Measurements from ENCODE around the gene KIAA0753. TPM values are rescaled to one million over a fixed set of nuclear protein-coding genes. Genes with fewer than 3 reads are reported as not detected.

The KIAA0753 gene
- total RNA-seq, 1 experiment from 2014 or later = 6.9 TPM

DNA sequence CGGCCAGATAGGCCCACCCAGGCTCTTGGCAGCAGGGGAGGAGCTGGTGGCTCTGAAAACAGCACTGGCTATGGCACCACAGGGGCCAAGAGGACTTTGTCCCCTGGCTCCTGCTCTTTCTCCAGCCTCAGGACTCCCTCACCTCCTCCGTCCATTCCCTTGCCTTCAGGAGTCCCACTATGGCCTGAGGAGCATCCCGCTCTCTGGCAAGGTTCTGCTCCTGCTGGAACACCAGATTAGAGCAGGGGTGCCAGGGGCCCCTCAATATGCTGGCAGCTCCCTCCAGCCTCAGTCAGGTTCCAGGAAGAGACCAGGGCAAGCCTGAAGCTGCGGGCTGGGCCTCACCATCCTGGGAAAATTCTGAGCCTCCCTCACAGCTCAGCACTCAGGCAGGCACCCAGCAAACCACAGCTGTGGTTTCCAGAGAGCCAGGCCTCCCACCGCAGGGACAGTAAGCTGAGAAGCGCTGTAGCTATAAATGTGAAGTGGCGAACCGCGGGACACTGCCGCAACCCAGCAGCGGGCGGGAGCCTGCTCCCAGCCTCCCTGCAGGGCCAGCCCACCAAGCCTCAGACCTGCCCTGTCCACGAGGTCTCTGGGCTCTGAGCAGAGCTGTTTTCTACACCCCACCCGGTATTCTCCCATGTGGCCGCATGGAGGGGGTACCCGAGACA lies 36.8 kb upstream of the KIAA0753 start:
- Histone ChIP-seq H3K4me3 (ENCODE audit: low read length) (no peak overlapping the region), H3K9me2 (replicated peaks; ENCODE audit: low read length) (no peaks in the 10 kb centered on the region), H4K20me1 (ENCODE audit: low read length) (no peaks in the 10 kb centered on the region), H3K36me3 (ENCODE audit: low read depth, low read length) (no peaks in the 10 kb centered on the region), H3F3A (ENCODE audit: low read length, unreplicated experiment) (no peaks in the 10 kb centered on the region), H3K4me1 (ENCODE audit: insufficient read depth, low read length) (peaks cover 19% of the 10 kb centered on the region), H3K79me2 (ENCODE audit: low read length) (no peaks in the 10 kb centered on the region), H3K4me2 (ENCODE audit: low read length) (no peak overlapping the region), H3K27me3 (ENCODE audit: low read length) (no peaks in the 10 kb centered on the region), H3K9me3 (ENCODE audit: low read length) (no peaks in the 10 kb centered on the region), H3K27ac (ENCODE audit: low read length) (no peak overlapping the region), H3K9ac (ENCODE audit: low read length) (no peak overlapping the region), H2AFZ (ENCODE audit: low read length) (no peak overlapping the region)
- ATAC-seq (no peak), DNase-seq (no peak)
- no TSS peak for BruUV-seq (replicated peaks)
- TF ChIP-seq, protein P1, sequence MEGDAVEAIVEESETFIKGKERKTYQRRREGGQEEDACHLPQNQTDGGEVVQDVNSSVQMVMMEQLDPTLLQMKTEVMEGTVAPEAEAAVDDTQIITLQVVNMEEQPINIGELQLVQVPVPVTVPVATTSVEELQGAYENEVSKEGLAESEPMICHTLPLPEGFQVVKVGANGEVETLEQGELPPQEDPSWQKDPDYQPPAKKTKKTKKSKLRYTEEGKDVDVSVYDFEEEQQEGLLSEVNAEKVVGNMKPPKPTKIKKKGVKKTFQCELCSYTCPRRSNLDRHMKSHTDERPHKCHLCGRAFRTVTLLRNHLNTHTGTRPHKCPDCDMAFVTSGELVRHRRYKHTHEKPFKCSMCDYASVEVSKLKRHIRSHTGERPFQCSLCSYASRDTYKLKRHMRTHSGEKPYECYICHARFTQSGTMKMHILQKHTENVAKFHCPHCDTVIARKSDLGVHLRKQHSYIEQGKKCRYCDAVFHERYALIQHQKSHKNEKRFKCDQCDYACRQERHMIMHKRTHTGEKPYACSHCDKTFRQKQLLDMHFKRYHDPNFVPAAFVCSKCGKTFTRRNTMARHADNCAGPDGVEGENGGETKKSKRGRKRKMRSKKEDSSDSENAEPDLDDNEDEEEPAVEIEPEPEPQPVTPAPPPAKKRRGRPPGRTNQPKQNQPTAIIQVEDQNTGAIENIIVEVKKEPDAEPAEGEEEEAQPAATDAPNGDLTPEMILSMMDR (conservative IDR thresholded peaks at IDR 0.05; ENCODE audit: low read depth, low read length) = no peak
- no peak for TF ChIP-seq EZH2phosphoT487 (IDR thresholded peaks at IDR 0.05; ENCODE audit: borderline replicate concordance, low read length)
- no peak for TF ChIP-seq EZH2 (IDR thresholded peaks at IDR 0.05; ENCODE audit: low read length, unreplicated experiment)
- ChIA-PET CTCF (interaction anchor here (0.6 kb wide), 1 partner anchor 119 kb away, joined by 3 read pairs; no protein-coding TSS in a partner anchor), POLR2A (ENCODE audit: unreplicated experiment) (no interaction called here)
- intact Hi-C loops (cut with micrococcal nuclease) = no loop called here

DNA sequence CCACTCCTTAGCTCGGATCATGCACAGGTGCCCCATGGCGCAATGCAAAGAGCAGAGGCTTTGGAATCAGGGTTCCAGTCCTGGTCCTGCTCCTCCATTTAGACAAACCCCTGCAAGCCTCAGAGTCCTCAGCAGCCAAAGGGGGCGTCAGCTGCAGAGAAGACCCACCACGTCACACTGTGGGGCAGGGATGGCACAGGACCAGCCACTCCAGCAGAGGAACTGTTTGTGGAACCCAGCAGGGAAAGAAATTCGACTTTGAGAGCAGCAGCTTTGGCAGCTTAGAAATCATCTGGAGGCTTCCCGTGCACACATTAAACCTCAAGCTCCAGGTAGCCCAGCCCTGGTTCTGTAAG lies 36.3 kb upstream of the KIAA0753 start:
- Histone ChIP-seq H3K9me2 (replicated peaks; ENCODE audit: low read length) (no peaks in the 10 kb centered on the region), H4K20me1 (ENCODE audit: low read length) (no peaks in the 10 kb centered on the region), H3K9ac (ENCODE audit: low read length) (no peak overlapping the region), H3K4me2 (ENCODE audit: low read length) (no peak overlapping the region), H3K27me3 (ENCODE audit: low read length) (no peaks in the 10 kb centered on the region), H3K27ac (ENCODE audit: low read length) (no peak overlapping the region), H3K79me2 (ENCODE audit: low read length) (no peaks in the 10 kb centered on the region), H3F3A (ENCODE audit: low read length, unreplicated experiment) (no peaks in the 10 kb centered on the region), H3K4me1 (ENCODE audit: insufficient read depth, low read length) (peaks cover 19% of the 10 kb centered on the region), H3K4me3 (ENCODE audit: low read length) (no peak overlapping the region), H3K36me3 (ENCODE audit: low read depth, low read length) (no peaks in the 10 kb centered on the region), H2AFZ (ENCODE audit: low read length) (no peak overlapping the region), H3K9me3 (ENCODE audit: low read length) (no peaks in the 10 kb centered on the region)
- no peak for ATAC-seq
- ChIA-PET POLR2A (ENCODE audit: unreplicated experiment) (no interaction called here), CTCF (no interaction called here)
- no TSS peak for BruUV-seq (replicated peaks)
- intact Hi-C loops (cut with micrococcal nuclease) = no loop called here
- TF ChIP-seq, protein P1 (conservative IDR thresholded peaks at IDR 0.05; ENCODE audit: low read depth, low read length) = no peak
- no peak for TF ChIP-seq EZH2 (IDR thresholded peaks at IDR 0.05; ENCODE audit: low read length, unreplicated experiment)
- DNase-seq = no peak

- no peaks in the 10 kb centered on the region for H3K79me2 ChIP-seq (ENCODE audit: low read length)
- no peaks in the 10 kb centered on the region for H4K20me1 ChIP-seq (ENCODE audit: low read length)
- H2AFZ ChIP-seq (ENCODE audit: low read length) = no peak overlapping the region
- peaks cover 33% of the 10 kb centered on the region for H3K4me1 ChIP-seq (ENCODE audit: insufficient read depth, low read length)
- ATAC-seq (no peak), DNase-seq (no peak)
- no peaks in the 10 kb centered on the region for H3F3A ChIP-seq (ENCODE audit: low read length, unreplicated experiment)
- POLR2A ChIA-PET (ENCODE audit: unreplicated experiment) = no interaction called here
- no peak overlapping the region for H3K27ac ChIP-seq (ENCODE audit: low read length)
- no peak overlapping the region for H3K9ac ChIP-seq (ENCODE audit: low read length)
- BruUV-seq (replicated peaks) = no TSS peak
- H3K4me3 ChIP-seq (ENCODE audit: low read length) = no peak overlapping the region
- TF ChIP-seq, protein P1 (conservative IDR thresholded peaks at IDR 0.05; ENCODE audit: low read depth, low read length) = no peak
- TF ChIP-seq EZH2 (IDR thresholded peaks at IDR 0.05; ENCODE audit: low read length, unreplicated experiment) = no peak
- no peak for TF ChIP-seq EZH2phosphoT487 (IDR thresholded peaks at IDR 0.05; ENCODE audit: borderline replicate concordance, low read length)
- intact Hi-C loops (cut with micrococcal nuclease) = no loop called here
- H3K36me3 ChIP-seq (ENCODE audit: low read depth, low read length) = no peaks in the 10 kb centered on the region
- no peaks in the 10 kb centered on the region for H3K9me2 ChIP-seq (replicated peaks; ENCODE audit: low read length)
- CTCF ChIA-PET = no interaction called here
- no peaks in the 10 kb centered on the region for H3K27me3 ChIP-seq (ENCODE audit: low read length)
- H3K4me2 ChIP-seq (ENCODE audit: low read length) = no peak overlapping the region
- H3K9me3 ChIP-seq (ENCODE audit: low read length) = no peaks in the 10 kb centered on the region
Measured at GRCh38 chr17:6675201-6675825, 34.8 kb upstream of the KIAA0753 start.
